ENCODE results near the gene SPPL2A. TPM values are rescaled to one million over a fixed set of nuclear protein-coding genes. Genes with fewer than 3 reads are reported as not detected.
A peak's percentile ranks its signal among the peaks of the same experiment; 100 is the strongest.

Gene SPPL2A
- total RNA-seq, 1 donor from 2014 or later = 75.0 TPM

DNA sequence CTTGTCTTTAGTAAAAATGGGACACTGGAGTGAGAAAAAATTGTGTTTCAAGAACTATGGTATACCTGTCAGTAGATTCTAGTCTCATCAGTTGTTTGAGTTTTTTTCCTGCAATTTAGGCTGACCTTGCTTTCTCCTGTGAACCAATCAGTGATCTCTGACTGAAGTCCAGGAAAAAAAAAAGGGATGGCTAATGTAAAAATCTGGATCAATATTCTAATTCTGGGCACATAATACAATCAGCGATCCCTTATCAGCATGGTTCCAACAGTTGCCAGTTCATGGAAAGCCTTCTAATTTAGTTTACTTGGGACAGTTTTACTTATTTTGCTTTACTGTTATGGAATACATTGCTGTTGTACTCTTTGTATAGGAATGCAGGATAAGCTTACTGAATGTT, 95.9 kb downstream of the SPPL2A start:
- peaks cover 2% of the 10 kb centered on the region for H3K36me3 ChIP-seq (ENCODE audit: control insufficient read depth, insufficient read depth, low read length)
- DNase-seq (ENCODE audit: low read depth) (no peak), FAIRE-seq (no peak)
- TF ChIP-seq, protein P1, sequence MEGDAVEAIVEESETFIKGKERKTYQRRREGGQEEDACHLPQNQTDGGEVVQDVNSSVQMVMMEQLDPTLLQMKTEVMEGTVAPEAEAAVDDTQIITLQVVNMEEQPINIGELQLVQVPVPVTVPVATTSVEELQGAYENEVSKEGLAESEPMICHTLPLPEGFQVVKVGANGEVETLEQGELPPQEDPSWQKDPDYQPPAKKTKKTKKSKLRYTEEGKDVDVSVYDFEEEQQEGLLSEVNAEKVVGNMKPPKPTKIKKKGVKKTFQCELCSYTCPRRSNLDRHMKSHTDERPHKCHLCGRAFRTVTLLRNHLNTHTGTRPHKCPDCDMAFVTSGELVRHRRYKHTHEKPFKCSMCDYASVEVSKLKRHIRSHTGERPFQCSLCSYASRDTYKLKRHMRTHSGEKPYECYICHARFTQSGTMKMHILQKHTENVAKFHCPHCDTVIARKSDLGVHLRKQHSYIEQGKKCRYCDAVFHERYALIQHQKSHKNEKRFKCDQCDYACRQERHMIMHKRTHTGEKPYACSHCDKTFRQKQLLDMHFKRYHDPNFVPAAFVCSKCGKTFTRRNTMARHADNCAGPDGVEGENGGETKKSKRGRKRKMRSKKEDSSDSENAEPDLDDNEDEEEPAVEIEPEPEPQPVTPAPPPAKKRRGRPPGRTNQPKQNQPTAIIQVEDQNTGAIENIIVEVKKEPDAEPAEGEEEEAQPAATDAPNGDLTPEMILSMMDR (IDR thresholded peaks at IDR 0.05; ENCODE audit: insufficient read depth, low read length, severe bottlenecking) = no peak
- H3K4me3 ChIP-seq (ENCODE audit: low read depth, low read length) = no peak overlapping the region
- H3K27me3 ChIP-seq (ENCODE audit: control insufficient read depth, insufficient read depth, low read length) = no peaks in the 10 kb centered on the region

DNA sequence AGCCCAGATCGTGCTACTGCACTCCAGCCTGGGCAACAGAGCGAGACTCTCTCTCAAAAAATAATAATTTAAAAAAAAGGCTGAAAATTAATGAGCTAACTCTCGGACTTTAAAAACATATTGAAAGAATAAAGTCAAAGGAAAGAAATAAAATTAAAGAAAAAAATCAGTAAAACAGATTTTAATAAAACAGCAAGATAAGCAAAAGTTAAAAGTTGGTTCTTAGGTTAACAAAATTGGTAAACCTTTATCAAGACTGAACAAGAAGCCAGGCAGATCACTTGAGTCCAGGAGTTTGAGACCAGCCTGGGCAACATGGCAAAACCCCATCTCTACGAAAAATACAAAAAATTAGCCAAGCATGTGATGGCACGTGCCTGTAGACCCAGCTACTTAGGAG, 99.6 kb downstream of the SPPL2A start:
- TF ChIP-seq, protein P1 (IDR thresholded peaks at IDR 0.05; ENCODE audit: insufficient read depth, low read length, severe bottlenecking) = no peak
- Histone ChIP-seq H3K27me3 (ENCODE audit: control insufficient read depth, insufficient read depth, low read length) (no peaks in the 10 kb centered on the region), H3K36me3 (ENCODE audit: control insufficient read depth, insufficient read depth, low read length) (peaks cover 3% of the 10 kb centered on the region), H3K4me3 (ENCODE audit: low read depth, low read length) (no peak overlapping the region)
- FAIRE-seq (no peak), DNase-seq (ENCODE audit: low read depth) (no peak)

DNA sequence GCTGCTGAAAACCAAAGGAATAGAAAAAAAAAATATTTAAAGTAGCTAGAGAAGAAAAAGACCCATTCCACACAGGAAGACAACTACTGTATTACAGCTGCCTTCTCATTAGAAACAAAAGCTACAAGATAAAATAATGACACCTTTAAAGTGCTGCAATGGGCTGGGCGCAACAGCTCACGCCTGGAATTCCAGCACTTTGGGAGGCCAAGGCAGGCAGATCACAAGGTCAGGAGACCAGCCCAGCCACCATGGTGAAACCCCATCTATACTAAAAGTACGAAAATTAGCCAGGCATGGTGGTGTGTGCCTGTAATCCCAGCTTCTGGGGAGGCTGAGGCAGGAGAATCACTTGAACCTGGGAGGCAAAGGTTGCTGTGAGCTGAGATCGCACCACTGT, 110.0 kb downstream of the SPPL2A start:
- FAIRE-seq = no peak
- Histone ChIP-seq H3K4me3 (ENCODE audit: low read depth, low read length) (no peak overlapping the region), H3K36me3 (ENCODE audit: control insufficient read depth, insufficient read depth, low read length) (peaks cover 8% of the 10 kb centered on the region), H3K27me3 (ENCODE audit: control insufficient read depth, insufficient read depth, low read length) (no peaks in the 10 kb centered on the region)
- TF ChIP-seq, protein P1 (IDR thresholded peaks at IDR 0.05; ENCODE audit: insufficient read depth, low read length, severe bottlenecking) = no peak
- DNase-seq (ENCODE audit: low read depth) = no peak

DNA sequence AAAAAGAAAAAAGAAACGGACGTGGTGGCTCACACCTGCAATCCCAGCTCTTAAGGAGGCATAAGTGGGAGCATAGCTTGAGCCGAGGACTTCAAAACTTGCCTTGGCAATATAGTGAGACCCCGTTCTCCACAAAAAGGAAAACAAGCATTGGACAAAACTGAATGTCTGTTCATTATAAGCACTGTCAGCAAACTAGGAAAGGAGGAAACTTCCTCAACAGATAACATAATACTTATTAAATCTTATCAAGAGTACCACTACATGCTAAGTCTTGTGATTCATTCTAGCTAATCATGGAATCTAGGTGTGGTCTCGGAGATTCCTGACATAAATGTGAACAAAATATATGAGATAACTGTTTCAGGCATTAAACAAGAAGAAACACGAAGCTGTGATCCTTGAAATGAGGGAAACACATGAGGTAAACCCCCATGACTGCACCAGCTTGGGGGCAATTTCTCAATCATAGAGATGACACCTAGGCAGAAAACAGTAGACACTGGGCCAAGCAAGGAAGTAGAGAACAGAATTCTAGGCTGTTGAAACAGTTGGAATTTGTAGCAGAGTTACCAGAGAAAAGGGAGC, 112.3 kb downstream of the SPPL2A start:
- no peak for FAIRE-seq
- peaks cover 10% of the 10 kb centered on the region for H3K36me3 ChIP-seq (ENCODE audit: control insufficient read depth, insufficient read depth, low read length)
- peak; percentile 85 for DNase-seq (ENCODE audit: low read depth)

DNA sequence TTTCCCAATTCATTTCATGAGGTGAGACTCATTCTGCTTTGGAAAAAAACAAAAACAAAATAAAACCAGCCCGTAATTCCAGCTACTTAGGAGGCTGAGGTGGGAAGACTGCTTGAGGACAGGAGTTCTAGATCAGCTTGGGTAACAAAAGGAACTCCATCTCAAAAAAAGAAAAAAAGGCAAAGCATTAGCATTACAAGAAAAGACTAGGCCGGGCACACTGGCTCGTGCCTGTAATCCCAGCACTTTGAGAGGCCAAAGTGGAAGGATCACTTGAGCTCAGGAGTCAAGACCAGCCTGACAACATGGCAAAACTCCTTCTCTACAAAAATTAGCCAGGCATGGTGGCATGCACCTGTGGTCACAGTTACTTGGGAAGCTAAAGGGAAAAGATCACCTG, 112.8 kb downstream of the SPPL2A start:
- H3K36me3 ChIP-seq (ENCODE audit: control insufficient read depth, insufficient read depth, low read length) = peaks cover 9% of the 10 kb centered on the region
- DNase-seq (ENCODE audit: low read depth) (no peak), FAIRE-seq (no peak)
- TF ChIP-seq, protein P1 (IDR thresholded peaks at IDR 0.05; ENCODE audit: insufficient read depth, low read length, severe bottlenecking) = no peak
- no peak overlapping the region for H3K4me3 ChIP-seq (ENCODE audit: low read depth, low read length)
- H3K27me3 ChIP-seq (ENCODE audit: control insufficient read depth, insufficient read depth, low read length) = no peaks in the 10 kb centered on the region

More for the DNA sequence above, 112.3 kb downstream of the SPPL2A start:
- TF ChIP-seq, protein P1 (IDR thresholded peaks at IDR 0.05; ENCODE audit: insufficient read depth, low read length, severe bottlenecking) = no peak
- no peaks in the 10 kb centered on the region for H3K27me3 ChIP-seq (ENCODE audit: control insufficient read depth, insufficient read depth, low read length)
- H3K4me3 ChIP-seq (ENCODE audit: low read depth, low read length) = no peak overlapping the region

Other genes starting within 250 kb of the SPPL2A start
- gene USP50, start 219.0 kb downstream of the SPPL2A start, total RNA-seq = not detected in 2 replicates
- gene TRPM7, start 78.9 kb downstream of the SPPL2A start, total RNA-seq = 35.2 and 59.2 TPM in 2 replicates
- 18.2 and 18.6 TPM in 2 replicates for gene AP4E1, start 143.0 kb upstream of the SPPL2A start, total RNA-seq